Stimulated activated CD8-positive, alpha-beta memory T cell treated with anti-CD3 and anti-CD28 coated beads, Interleukin-7, amount 100 ng/mL, for 1 hour (primary cell): ENCODE results near the gene KLHDC8A.
"Not testable (repeated sequence)": the region's sequence is repeated elsewhere in the genome, so short reads cannot be mapped to it uniquely, and the experiment has no call there.

Experiments used
- DNase-seq, 2 donors: peaks; one replicate each; pipeline ENCODE4 v3.0.0-alpha.2; 2020; ENCODE audit warnings: low read depth in 2 of 2

Gene KLHDC8A

GRCh38 chr1:205356440-205357139, at the start of gene KLHDC8A:
Gene KLHDC8A (minus strand): TSS chr1:205356922. CDS start chr1:205343604, 13,318 bp downstream.
- no peak for DNase-seq

- not testable (repeated sequence) for DNase-seq
Measured at GRCh38 chr1:205406252-205406651, 49.5 kb upstream of the KLHDC8A start.

- not testable (repeated sequence) for DNase-seq
Measured at GRCh38 chr1:205404484-205404883, 47.8 kb upstream of the KLHDC8A start.

- no peak for DNase-seq
Measured at GRCh38 chr1:205398586-205398985, 41.9 kb upstream of the KLHDC8A start.

- DNase-seq, result peak in 1 of 2 donors; percentile 2
Measured at GRCh38 chr1:205396967-205397616, 40.4 kb upstream of the KLHDC8A start.

GRCh38 chr1:205395616-205396015, 38.9 kb upstream of the KLHDC8A start:
- no peak for DNase-seq

GRCh38 chr1:205392650-205393049, 35.9 kb upstream of the KLHDC8A start:
- no peak for DNase-seq

GRCh38 chr1:205391386-205391785, 34.7 kb upstream of the KLHDC8A start:
- no peak for DNase-seq

GRCh38 chr1:205387845-205388244, 31.1 kb upstream of the KLHDC8A start:
- DNase-seq, result no peak

- not testable (repeated sequence) for DNase-seq
Measured at GRCh38 chr1:205382990-205383389, 26.3 kb upstream of the KLHDC8A start.

- DNase-seq, result no peak
Measured at GRCh38 chr1:205382561-205382960, 25.8 kb upstream of the KLHDC8A start.

- no peak for DNase-seq
Measured at GRCh38 chr1:205381305-205381704, 24.6 kb upstream of the KLHDC8A start.

- no peak for DNase-seq
Measured at GRCh38 chr1:205380882-205381281, 24.2 kb upstream of the KLHDC8A start.

GRCh38 chr1:205379056-205379455, 22.3 kb upstream of the KLHDC8A start:
- no peak for DNase-seq

GRCh38 chr1:205377355-205377754, 20.6 kb upstream of the KLHDC8A start:
- DNase-seq, result no peak

GRCh38 chr1:205376739-205377138, 20.0 kb upstream of the KLHDC8A start:
- DNase-seq, result no peak

GRCh38 chr1:205375835-205376545, 19.3 kb upstream of the KLHDC8A start:
- no peak for DNase-seq

GRCh38 chr1:205374210-205375078, 17.7 kb upstream of the KLHDC8A start:
- DNase-seq, result no peak

GRCh38 chr1:205373798-205374175, 17.1 kb upstream of the KLHDC8A start:
- DNase-seq, result no peak

GRCh38 chr1:205373022-205373797, 16.5 kb upstream of the KLHDC8A start:
- DNase-seq, result no peak
